ENCODE data around the gene LTBP3. TPM values are rescaled to one million over a fixed set of nuclear protein-coding genes. Genes with fewer than 3 reads are reported as not detected.

LTBP3 gene
- total and polyA plus RNA-seq, 7 donors = 12.7 to 82.3 (median 27.9) TPM

DNA sequence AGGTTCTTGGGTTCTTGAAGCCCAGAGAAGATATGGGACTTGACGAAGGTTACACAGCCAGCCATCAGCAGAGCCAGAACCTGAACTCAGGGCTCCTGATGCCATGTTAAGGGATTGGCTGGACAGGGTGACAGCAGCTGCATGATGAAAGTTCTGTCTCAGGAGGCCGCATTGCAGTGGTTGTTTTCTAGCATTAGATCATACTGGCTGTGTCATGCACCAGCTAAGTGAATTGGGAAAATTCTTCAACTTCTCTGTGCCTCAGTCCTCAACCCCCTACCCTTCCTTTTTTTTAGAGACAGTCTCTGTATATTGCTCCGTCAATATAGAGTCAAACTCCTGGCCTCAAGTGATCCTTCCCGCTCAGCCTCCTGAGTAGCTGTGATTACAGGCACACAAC lies 5.4 kb upstream of the LTBP3 start:
- peak overlapping the region; percentile 5 for H3K27ac ChIP-seq
- no peak overlapping the region for H3K4me3 ChIP-seq
- H3K4me1 ChIP-seq = peaks cover 43% of the 10 kb centered on the region

DNA sequence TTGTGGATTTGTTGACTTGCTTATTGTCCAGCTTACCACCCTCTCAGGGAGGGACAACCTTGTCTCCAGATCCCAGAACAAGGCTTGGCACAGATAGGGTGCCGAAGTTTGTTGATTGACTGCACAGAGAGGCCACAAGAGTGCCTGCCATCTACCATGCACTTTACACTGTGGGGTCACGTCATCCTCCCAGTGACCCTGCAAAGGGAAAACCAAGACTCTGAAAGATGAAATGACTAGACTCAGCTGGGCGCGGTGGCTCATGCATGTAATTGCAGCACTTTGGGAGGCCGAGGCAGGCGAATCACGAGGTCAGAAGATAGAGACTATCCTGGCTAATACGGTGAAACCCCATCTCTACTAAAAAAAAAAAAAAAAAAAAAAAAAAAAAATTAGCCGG lies 4.6 kb upstream of the LTBP3 start:
- TF ChIP-seq, protein P1, sequence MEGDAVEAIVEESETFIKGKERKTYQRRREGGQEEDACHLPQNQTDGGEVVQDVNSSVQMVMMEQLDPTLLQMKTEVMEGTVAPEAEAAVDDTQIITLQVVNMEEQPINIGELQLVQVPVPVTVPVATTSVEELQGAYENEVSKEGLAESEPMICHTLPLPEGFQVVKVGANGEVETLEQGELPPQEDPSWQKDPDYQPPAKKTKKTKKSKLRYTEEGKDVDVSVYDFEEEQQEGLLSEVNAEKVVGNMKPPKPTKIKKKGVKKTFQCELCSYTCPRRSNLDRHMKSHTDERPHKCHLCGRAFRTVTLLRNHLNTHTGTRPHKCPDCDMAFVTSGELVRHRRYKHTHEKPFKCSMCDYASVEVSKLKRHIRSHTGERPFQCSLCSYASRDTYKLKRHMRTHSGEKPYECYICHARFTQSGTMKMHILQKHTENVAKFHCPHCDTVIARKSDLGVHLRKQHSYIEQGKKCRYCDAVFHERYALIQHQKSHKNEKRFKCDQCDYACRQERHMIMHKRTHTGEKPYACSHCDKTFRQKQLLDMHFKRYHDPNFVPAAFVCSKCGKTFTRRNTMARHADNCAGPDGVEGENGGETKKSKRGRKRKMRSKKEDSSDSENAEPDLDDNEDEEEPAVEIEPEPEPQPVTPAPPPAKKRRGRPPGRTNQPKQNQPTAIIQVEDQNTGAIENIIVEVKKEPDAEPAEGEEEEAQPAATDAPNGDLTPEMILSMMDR (IDR thresholded peaks at IDR 0.05) = no peak
- Histone ChIP-seq H3K36me3 (ENCODE audit: insufficient read depth in 1 of 2, low read depth in 1 of 2) (peaks cover 0 to 2% of the 10 kb centered on the region in 2 donors), H3K9me3 (no peaks in the 10 kb centered on the region), H3K4me1 (peaks cover 41% of the 10 kb centered on the region), H3K4me3 (no peak overlapping the region), H3K27ac (peak overlapping the region; percentile 99), H3K27me3 (ENCODE audit: insufficient read depth in 3 of 3, low read length in 2 of 3) (no peaks in the 10 kb centered on the region)
- intact Hi-C loops (cut with DNase I) = no loop called here
- ATAC-seq (no peak), DNase-seq (no peak)
- 79 to 92% (median 80%) methylated on average over 8 to 9 of the region's 9 CpGs for WGBS, 3 donors

More for the DNA sequence above, 5.4 kb upstream of the LTBP3 start:
- WGBS, 3 donors = 90 to 95% (median 93%) methylated on average over 4 of the region's 4 CpGs
- Histone ChIP-seq H3K27me3 (ENCODE audit: insufficient read depth in 3 of 3, low read length in 2 of 3) (no peaks in the 10 kb centered on the region), H3K9me3 (no peaks in the 10 kb centered on the region), H3K36me3 (ENCODE audit: insufficient read depth in 1 of 2, low read depth in 1 of 2) (peaks cover 0 to 7% of the 10 kb centered on the region in 2 donors)
- DNase-seq (no peak), ATAC-seq (no peak)
- intact Hi-C loops (cut with DNase I) = no loop called here
- TF ChIP-seq, protein P1 (IDR thresholded peaks at IDR 0.05) = no peak

DNA sequence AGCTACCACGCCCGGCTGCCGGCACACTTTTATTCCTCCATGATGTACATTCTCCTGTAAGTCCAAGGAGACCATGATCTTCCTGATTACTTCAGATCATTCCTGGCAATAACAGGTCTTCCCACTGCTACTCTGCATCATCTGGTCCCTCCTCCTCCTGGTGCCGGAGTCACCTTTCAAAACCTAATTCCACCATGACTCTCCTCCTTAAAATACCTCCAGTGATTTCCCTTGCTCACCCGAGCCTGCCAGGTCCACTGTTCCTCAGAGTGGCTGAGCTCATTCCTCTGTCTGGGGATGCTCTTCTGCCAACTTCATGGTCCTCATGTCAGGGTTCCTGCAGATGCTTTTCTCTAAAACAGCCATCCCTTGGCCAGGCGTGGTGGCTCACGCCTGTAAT lies 3.9 kb upstream of the LTBP3 start:
- Histone ChIP-seq H3K9me3 (no peaks in the 10 kb centered on the region), H3K4me3 (no peak overlapping the region), H3K4me1 (peaks cover 41% of the 10 kb centered on the region), H3K27me3 (ENCODE audit: insufficient read depth in 3 of 3, low read length in 2 of 3) (no peaks in the 10 kb centered on the region), H3K36me3 (ENCODE audit: insufficient read depth in 1 of 2, low read depth in 1 of 2) (no peaks in the 10 kb centered on the region), H3K27ac (peak overlapping the region; percentile 99)
- DNase-seq (no peak), ATAC-seq (peak in 3 of 4 donors; percentile 32 to 58 (median 47))
- TF ChIP-seq, protein P1 (IDR thresholded peaks at IDR 0.05) = no peak
- 44 to 73% (median 54%) methylated on average over 7 of the region's 7 CpGs for WGBS, 3 donors
- intact Hi-C loops (cut with DNase I) = no loop called here

DNA sequence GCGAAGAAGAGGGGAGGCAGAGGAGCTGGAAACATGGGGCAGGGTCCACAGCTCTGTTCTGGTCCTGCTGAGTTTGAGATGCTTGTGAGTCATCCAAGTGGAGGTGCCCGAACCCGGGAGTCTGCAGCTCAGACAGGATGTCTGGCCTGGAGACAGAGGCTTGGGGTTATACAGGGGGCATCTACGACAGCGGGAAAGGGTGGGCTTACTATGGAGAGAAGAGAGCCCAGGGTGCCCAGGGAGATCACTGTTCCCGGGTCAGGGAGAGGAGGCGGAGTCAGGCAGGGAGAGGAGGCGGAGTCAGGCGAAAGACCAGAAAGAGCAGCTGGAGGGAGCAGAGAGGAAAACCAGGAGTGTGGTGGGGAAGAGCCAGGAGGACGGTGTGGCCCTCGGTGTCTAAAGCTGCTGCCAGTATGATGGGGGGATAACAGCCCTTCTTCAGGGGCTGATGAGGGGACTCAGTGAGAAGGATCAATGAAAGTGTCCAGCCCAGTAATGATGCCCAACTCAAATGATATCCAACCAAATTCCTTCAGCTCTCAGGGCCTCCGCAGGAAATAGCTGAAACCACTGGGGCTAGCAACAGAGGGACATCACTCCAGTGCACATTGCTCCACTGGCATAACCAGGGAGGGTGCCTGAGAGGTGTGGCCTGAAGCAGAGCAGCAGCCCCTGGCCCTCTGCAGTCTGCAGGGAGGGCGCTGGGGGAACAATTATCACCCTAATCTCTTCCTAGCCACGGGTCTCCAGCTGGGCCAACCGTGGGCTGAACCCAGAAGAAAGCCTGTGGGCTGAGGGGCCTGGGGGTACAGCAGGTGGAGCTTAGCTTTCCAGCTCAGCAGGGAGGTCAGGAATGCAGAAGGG lies 2.6 kb upstream of the LTBP3 start:
- WGBS, 3 donors = 16 to 20% (median 18%) methylated on average over 14 to 15 of the region's 15 CpGs
- TF ChIP-seq, protein P1 (IDR thresholded peaks at IDR 0.05) = no peak
- intact Hi-C loops (cut with DNase I) = no loop called here

More for the DNA sequence above, 2.6 kb upstream of the LTBP3 start:
- DNase-seq = peak; percentile 64 to 77
- peak; percentile 11 to 41 (median 22) for ATAC-seq
- Histone ChIP-seq H3K4me3 (peak overlapping the region; percentile 15), H3K27ac (peak overlapping the region; percentile 99), H3K4me1 (peaks cover 53% of the 10 kb centered on the region), H3K27me3 (ENCODE audit: insufficient read depth in 3 of 3, low read length in 2 of 3) (no peaks in the 10 kb centered on the region), H3K36me3 (ENCODE audit: insufficient read depth in 1 of 2, low read depth in 1 of 2) (no peaks in the 10 kb centered on the region), H3K9me3 (no peaks in the 10 kb centered on the region)
